ENCODE data around the gene POLD3.

The POLD3 gene, protein sequence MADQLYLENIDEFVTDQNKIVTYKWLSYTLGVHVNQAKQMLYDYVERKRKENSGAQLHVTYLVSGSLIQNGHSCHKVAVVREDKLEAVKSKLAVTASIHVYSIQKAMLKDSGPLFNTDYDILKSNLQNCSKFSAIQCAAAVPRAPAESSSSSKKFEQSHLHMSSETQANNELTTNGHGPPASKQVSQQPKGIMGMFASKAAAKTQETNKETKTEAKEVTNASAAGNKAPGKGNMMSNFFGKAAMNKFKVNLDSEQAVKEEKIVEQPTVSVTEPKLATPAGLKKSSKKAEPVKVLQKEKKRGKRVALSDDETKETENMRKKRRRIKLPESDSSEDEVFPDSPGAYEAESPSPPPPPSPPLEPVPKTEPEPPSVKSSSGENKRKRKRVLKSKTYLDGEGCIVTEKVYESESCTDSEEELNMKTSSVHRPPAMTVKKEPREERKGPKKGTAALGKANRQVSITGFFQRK

DNA sequence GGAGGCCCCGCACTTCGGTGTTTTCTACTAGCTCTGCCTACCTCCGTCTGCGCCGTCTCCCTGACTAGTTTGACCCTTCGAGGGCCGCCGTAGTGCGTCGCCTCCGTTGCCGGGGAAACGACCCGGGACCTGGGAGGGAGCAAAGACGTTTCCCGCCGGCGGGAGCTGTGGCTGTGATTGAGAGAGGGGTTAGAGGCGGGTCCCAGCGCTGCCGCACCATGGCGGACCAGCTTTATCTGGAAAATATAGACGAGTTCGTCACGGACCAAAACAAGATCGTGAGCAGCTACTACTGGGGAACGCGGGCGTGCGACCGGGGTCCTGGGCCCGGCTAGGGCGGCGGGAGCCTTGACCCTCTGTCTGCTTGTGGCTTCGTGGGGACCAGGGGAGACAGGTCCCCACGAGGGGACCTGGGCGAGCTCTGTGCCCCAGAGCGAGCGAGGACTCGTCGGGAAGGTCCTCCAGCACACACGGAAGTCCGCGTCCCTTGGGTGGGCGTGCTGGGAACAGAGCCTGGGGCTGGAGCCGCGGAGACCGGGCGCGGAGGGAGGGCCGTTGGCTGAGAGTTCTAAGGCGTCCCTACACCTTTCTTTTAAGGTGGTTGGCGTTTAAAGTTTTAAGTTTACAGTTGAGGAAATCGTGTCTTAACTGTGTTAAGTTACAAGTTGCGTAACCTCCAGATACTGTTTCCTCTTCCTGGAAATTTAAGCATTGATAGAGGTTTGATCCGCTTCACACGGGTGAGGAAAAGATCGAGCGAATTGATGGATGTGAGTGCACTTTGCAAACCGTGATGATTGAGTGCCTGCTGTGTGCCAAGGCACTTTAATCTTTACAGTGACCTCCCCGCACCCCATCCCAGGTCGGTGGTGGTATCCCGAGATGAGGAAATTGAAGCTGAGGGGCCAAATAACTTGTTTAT is at the start of gene POLD3:
Gene POLD3 (plus strand): TSS at position 142 of the 922 bp plus-strand sequence. CDS start 77 bp downstream, at position 219.
- Mint-ChIP-seq H3K27ac (peak within 1 kb of the TSS; percentile 89), H3K9me3 (peaks cover 8% of the 10 kb centered on the region), H3K36me3 (ENCODE audit: low read depth) (peaks cover 45% of the 10 kb centered on the region), H3K27me3 (peaks cover 6% of the 10 kb centered on the region), H3K4me3 (peak within 1 kb of the TSS; percentile 91), H3K4me1 (ENCODE audit: low read depth) (peaks cover 24% of the 10 kb centered on the region)
- intact Hi-C loops (cut with micrococcal nuclease): no loop called here

DNA sequence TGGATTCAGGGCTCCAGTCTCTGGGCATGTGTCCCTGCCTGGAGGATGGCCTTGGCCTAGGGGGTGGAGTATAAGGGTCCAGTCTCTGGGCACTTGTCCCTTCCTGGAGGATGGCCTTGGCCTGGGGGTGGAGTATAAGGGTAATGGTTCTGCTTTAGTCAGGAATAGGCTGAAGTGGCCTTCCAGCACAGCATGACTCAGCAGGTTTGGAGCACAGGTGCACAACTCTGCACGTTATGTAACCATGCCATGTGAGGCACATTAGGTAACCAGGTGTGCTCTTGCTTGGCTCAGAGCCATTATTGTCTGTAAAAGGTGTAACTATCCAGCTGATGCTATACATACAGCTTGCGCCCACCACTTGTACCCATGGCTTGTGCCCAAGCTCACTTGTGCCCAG is 48.4 kb upstream of the POLD3 start:
- no peaks in the 10 kb centered on the region for H3K9me3 Mint-ChIP-seq
- H3K27ac Mint-ChIP-seq: no peak overlapping the region
- intact Hi-C loops (cut with micrococcal nuclease): no loop called here
- H3K27me3 Mint-ChIP-seq: peaks cover 7% of the 10 kb centered on the region
- H3K4me3 Mint-ChIP-seq: no peak overlapping the region
- H3K36me3 Mint-ChIP-seq (ENCODE audit: low read depth): no peaks in the 10 kb centered on the region
- no peaks in the 10 kb centered on the region for H3K4me1 Mint-ChIP-seq (ENCODE audit: low read depth)

DNA sequence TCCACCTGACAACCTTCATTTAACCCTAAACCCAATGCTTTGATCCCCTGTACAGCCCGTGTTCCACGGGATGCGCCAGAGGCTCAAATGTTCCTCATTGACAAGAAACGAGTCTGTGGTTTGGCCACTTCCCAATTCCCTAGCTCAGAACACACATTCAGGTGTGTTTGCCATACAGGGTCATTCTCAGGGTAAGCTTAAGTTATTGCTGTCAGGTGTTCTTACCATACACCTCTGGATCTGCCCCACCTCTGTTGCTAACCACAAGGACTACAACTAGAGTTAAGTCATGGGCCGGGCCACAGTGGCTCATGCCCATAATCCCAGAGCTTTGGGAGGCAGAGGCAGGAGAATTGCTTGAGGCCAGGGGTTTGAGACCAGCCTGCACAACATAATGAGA is 45.6 kb upstream of the POLD3 start:
- intact Hi-C loops (cut with micrococcal nuclease): no loop called here
- Mint-ChIP-seq H3K4me1 (ENCODE audit: low read depth) (no peaks in the 10 kb centered on the region), H3K27me3 (peaks cover 6% of the 10 kb centered on the region), H3K36me3 (ENCODE audit: low read depth) (no peaks in the 10 kb centered on the region), H3K27ac (no peak overlapping the region), H3K4me3 (no peak overlapping the region), H3K9me3 (no peaks in the 10 kb centered on the region)

DNA sequence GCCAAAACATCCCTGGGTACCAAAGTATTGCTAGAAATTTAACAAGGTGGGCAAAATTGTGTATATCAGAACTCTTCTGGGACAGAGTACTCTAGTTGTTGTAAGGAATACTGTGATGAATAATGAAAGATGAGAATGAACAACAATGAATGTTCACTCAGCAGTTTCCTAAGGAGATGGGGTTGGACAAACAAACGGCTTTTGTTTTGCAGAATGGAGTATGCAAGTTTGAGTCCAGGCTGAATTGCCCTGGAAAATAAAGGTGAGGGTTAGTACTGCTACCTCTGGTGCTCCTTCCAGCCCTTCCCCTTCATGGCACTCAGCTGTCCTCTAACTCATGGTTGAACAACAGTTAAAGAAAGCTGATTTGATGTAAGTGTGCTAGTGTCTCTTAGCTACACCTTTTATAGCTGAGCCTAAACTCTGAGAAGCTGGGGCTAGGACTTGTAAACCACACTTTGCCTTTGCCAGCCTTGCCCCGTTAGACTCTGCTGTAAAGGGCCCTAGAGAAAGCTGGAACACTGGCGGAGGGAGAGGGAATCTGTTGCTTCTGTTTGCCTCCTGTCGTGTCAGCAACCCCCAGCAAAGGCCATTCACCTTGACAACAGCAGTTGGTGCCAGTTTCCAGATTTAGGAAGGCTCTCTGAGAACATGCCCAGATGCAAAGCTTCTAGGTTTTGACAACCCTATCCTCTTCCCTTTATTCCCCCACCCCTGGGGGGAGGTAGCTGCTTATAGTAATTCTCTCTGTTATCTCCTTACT is 41.2 kb upstream of the POLD3 start:
- intact Hi-C loops (cut with micrococcal nuclease): no loop called here
- Mint-ChIP-seq H3K9me3 (no peaks in the 10 kb centered on the region), H3K27me3 (peaks cover 6% of the 10 kb centered on the region), H3K36me3 (ENCODE audit: low read depth) (no peaks in the 10 kb centered on the region), H3K27ac (no peak overlapping the region), H3K4me3 (no peak overlapping the region), H3K4me1 (ENCODE audit: low read depth) (no peaks in the 10 kb centered on the region)

DNA sequence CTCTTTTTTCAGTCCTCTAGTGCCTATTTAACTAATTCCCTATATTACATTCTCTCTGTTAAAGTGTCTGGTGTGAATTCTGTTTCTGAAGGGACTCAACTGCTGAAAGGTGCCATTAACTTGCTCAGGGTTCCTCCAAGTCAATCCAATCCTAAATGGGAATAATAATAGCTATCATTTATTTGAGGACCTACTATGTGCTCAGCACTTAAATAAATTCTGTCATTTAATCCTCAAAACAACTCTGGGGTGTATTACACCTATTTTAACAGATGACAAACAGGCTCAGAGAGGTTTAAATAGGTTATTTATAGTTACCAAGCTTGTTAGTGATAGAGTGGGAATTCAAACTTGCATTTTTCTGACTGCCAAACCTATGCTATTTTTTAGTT is 40.6 kb upstream of the POLD3 start:
- no peaks in the 10 kb centered on the region for H3K36me3 Mint-ChIP-seq (ENCODE audit: low read depth)
- H3K27me3 Mint-ChIP-seq: peaks cover 6% of the 10 kb centered on the region
- H3K27ac Mint-ChIP-seq: no peak overlapping the region
- no peaks in the 10 kb centered on the region for H3K4me1 Mint-ChIP-seq (ENCODE audit: low read depth)
- intact Hi-C loops (cut with micrococcal nuclease): no loop called here
- no peaks in the 10 kb centered on the region for H3K9me3 Mint-ChIP-seq
- H3K4me3 Mint-ChIP-seq: no peak overlapping the region

DNA sequence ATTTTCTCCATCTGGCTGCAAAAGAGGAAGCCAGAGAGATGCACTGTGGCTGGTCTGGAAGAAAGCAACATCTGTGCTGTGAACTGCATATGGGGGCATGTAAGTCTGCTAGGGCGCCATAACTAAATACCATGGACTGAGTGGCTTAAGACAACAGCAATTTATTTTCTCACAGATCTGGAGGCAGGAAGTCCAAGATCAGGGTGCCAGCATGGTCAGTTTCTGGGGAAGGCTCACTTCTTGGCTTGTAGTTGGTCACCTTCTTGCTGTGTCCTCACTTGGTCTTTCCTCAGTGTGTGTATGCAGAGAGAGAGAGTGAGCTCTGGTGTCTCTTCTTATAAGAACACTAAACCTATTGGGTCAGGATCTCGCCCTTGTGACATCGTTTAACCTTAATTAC is 34.9 kb upstream of the POLD3 start:
- no peaks in the 10 kb centered on the region for H3K36me3 Mint-ChIP-seq (ENCODE audit: low read depth)
- peaks cover 4% of the 10 kb centered on the region for H3K27me3 Mint-ChIP-seq
- H3K9me3 Mint-ChIP-seq: peaks cover 11% of the 10 kb centered on the region
- H3K27ac Mint-ChIP-seq: no peak overlapping the region
- no peak overlapping the region for H3K4me3 Mint-ChIP-seq
- intact Hi-C loops (cut with micrococcal nuclease): no loop called here
- no peaks in the 10 kb centered on the region for H3K4me1 Mint-ChIP-seq (ENCODE audit: low read depth)

DNA sequence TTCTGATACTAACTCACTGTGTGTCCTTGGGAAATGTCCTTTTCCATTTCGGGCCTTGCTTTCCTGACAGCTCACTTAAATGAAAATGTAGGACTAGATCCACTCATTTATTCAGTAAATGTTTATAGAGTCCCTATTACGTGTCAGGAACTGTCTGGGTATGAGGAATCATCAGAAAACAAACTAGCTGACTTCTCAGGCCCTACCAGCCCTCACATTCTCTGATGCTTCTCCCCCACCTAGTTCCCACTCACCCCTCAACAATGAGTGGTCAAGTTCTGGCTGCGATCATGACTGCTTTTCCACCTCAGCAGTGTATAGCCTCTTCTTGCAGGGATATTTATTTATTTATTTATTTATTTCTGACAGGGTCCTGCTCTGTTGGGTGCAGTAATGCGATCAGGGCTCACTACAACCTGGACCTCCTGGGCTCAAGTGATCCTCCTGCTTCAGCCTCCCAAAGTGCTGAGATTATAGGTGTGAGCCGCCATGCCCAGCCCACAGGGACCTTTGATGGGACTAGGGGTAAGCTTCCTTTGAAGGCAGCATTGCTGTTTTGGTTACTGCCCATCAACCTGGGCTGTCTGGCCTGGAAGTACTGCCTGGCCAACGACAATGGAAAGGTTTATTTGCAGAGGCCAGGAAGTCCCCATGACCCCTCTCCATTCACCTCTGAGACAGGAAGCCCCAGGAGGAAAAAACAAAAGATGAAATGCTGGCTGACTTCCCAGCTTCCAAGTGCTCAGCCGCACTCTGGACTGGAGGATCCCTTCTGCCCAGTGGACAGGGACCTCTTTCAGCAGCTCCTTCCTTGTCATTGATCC is 33.1 kb upstream of the POLD3 start:
- H3K27ac Mint-ChIP-seq: no peak overlapping the region
- no peaks in the 10 kb centered on the region for H3K36me3 Mint-ChIP-seq (ENCODE audit: low read depth)
- no peaks in the 10 kb centered on the region for H3K4me1 Mint-ChIP-seq (ENCODE audit: low read depth)
- intact Hi-C loops (cut with micrococcal nuclease): no loop called here
- H3K27me3 Mint-ChIP-seq: peaks cover 4% of the 10 kb centered on the region
- peaks cover 11% of the 10 kb centered on the region for H3K9me3 Mint-ChIP-seq
- H3K4me3 Mint-ChIP-seq: no peak overlapping the region

DNA sequence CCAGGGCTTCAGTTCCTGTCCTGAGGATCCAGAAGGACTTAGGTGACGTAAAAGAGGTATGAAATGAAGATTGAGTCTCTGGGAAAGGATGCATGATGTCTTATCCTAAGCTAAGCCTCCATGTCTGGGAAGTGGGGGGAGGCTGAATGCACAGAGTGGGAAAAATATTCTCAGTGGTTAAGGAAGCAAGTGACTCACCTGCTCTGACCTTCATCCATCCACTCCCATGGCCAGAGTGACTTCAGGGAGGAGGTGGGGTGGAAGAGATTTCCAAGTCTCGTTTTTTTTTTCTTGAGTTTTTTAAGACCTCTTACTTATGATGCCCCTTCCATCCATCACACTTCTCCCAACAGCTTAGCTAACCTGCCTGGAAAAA is 32.5 kb upstream of the POLD3 start:
- intact Hi-C loops (cut with micrococcal nuclease): no loop called here
- Mint-ChIP-seq H3K27me3 (peaks cover 4% of the 10 kb centered on the region), H3K9me3 (peaks cover 11% of the 10 kb centered on the region), H3K4me1 (ENCODE audit: low read depth) (no peaks in the 10 kb centered on the region), H3K27ac (no peak overlapping the region), H3K36me3 (ENCODE audit: low read depth) (no peaks in the 10 kb centered on the region), H3K4me3 (no peak overlapping the region)

DNA sequence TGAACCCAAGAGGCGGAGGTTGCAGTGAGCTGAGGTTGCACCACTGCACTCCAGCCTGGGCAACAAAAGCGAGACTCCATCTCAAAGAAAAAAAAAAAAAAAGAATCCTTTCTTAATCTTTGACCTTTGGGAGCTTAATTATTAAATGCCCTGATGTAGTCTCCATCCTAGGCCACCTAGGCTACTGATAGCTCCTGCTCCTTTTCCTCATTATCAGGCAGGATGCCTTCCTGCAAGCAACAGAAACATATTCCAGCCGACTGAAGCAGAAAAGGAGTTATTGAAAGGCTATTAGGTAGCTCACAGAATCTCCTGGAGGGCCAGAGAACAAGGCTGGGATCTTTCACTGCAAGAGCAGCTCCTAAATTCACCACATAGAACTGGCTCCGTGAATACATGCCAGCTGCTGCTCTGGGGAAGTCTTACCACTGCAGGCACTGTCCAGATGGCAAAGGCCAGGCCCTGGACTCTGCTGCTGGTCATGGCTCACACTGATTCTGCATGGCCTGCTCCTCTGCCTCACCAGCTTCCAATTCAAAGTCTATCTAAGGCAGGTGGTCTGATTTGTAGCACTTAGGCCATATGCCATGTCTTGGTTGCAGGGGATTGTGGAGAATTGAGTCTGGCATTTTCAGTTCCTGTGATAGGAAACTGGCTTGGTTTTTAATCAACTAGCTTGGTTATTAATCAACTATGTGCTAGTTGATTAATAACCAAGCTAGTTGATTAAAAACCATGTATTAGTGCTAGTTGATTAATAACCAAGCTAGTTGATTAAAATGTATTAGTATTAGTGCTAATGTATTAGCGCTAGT is 26.0 kb upstream of the POLD3 start:
- Mint-ChIP-seq H3K9me3 (peaks cover 6% of the 10 kb centered on the region), H3K4me3 (no peak overlapping the region), H3K27ac (no peak overlapping the region), H3K27me3 (peaks cover 3% of the 10 kb centered on the region), H3K4me1 (ENCODE audit: low read depth) (no peaks in the 10 kb centered on the region), H3K36me3 (ENCODE audit: low read depth) (no peaks in the 10 kb centered on the region)
- intact Hi-C loops (cut with micrococcal nuclease): no loop called here

DNA sequence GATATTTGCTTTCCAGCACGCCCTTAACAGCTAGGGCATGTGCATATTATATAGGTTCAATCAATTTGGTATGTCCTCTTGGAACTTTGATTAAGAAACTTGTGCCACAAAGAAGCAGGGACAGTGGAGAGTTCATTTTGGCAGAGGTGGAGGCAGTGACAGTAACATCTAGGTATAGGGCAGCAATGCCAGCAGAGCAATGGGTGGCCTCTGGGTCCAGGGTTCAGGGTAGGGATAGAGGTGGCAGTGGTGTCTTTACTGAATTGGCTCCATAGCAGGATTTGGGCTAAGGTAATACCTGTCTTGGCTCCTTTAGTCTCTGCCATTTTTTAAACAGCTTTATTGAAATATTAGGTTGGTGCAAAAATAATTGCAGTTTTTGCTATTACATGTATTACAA is 24.4 kb upstream of the POLD3 start:
- Mint-ChIP-seq H3K36me3 (ENCODE audit: low read depth) (no peaks in the 10 kb centered on the region), H3K27ac (no peak overlapping the region), H3K4me3 (no peak overlapping the region), H3K27me3 (peaks cover 3% of the 10 kb centered on the region), H3K4me1 (ENCODE audit: low read depth) (no peaks in the 10 kb centered on the region), H3K9me3 (no peaks in the 10 kb centered on the region)
- intact Hi-C loops (cut with micrococcal nuclease): no loop called here

DNA sequence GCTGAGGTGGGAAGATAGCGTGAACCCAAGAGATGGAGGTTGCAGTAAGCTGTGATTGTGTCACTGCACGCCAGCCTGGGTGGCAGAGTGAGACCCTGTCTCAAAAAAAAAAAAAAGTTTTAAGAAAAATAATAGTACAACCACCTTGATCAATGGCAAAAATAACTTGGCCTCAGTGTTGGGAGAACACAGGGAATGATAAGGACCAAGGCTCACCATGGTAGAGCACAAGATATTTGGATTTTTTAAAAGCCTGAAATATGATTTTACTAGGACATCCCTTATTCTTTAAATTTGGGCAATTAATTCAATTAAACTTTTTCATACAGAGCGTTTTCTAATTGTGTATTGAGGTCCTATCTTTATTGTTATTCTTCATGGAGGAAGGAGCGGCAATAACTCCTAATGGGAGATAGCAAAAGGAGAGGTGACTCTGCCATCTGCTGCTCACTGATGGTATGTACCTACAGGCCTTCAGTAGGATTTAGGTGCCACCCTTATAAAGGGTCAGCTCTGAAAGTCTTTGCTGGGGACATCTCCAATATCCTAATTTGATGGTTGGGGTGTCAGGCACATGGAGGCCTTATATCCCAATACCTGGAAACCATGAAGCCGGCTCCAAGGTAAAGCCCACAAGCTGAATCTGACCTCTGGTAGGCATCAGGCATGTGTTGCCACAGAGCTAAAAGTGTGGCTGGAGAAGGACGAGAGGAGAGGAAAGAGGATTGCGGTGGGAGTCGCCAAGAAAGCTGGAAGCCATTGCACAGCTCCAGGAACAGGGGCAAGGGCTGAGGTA is 21.9 kb upstream of the POLD3 start:
- Mint-ChIP-seq H3K4me3 (no peak overlapping the region), H3K4me1 (ENCODE audit: low read depth) (no peaks in the 10 kb centered on the region), H3K9me3 (no peaks in the 10 kb centered on the region), H3K36me3 (ENCODE audit: low read depth) (no peaks in the 10 kb centered on the region), H3K27me3 (peaks cover 3% of the 10 kb centered on the region), H3K27ac (no peak overlapping the region)
- intact Hi-C loops (cut with micrococcal nuclease): loop anchor here (1.0 to 10.0 kb wide), 4 partner anchors 76 to 316 kb away; partner anchors contain the start of gene LIPT2

DNA sequence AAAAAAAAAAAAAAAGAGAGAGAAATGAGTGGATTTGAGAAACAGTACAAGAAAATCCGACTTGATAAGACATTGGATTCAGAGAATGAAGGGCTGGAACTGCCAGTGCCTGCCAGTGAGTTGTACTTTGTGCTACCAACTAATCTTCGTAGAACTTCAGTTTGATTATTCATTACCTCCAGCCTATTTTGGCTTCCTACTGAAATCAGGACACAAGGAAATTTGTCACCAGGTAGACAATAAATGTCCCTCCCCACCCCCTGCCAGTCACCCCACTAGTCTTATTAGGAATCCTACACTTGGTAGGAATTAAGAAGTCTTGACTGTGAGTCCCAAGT is 21.4 kb upstream of the POLD3 start:
- no peaks in the 10 kb centered on the region for H3K9me3 Mint-ChIP-seq
- H3K27ac Mint-ChIP-seq: no peak overlapping the region
- H3K4me1 Mint-ChIP-seq (ENCODE audit: low read depth): no peaks in the 10 kb centered on the region
- no peak overlapping the region for H3K4me3 Mint-ChIP-seq
- no peaks in the 10 kb centered on the region for H3K36me3 Mint-ChIP-seq (ENCODE audit: low read depth)
- intact Hi-C loops (cut with micrococcal nuclease): loop anchor here (2.0 to 10.0 kb wide), 2 partner anchors 76 to 316 kb away; partner anchors contain the start of gene LIPT2
- H3K27me3 Mint-ChIP-seq: peaks cover 3% of the 10 kb centered on the region

All from dendritic cell treated with granulocyte-macrophage colony-stimulating factor and Interleukin-4, amounts not matched to agents 40 ng/mL and 50 ng/mL, for 4 days (primary cell).